ENCODE data around the gene PHEX.
A peak's percentile ranks its signal among the peaks of the same experiment; 100 is the strongest.

Gene PHEX

GRCh38 chrX:22032084-22032483 is at the start of gene PHEX:
PHEX (plus strand) TSS chrX:22032325; CDS start chrX:22033006, 681 bp downstream.
- Mint-ChIP-seq H3K27me3 (no peaks in the 10 kb centered on the region), H3K4me3 (peak within 1 kb of the TSS in 1 of 2 donors; percentile 31), H3K4me1 (peaks cover 18% of the 10 kb centered on the region), H3K9me3 (no peaks in the 10 kb centered on the region), H3K27ac (peak within 1 kb of the TSS in 1 of 2 donors; percentile 19)
- DNase-seq (no peak), ATAC-seq (no peak)

GRCh38 chrX:21985332-21985777 is 46.8 kb upstream of the PHEX start:
- ATAC-seq = peak; percentile 80
- Mint-ChIP-seq H3K27ac (no peak overlapping the region), H3K27me3 (no peaks in the 10 kb centered on the region), H3K9me3 (no peaks in the 10 kb centered on the region), H3K4me3 (no peak overlapping the region), H3K4me1 (peaks cover 28% of the 10 kb centered on the region)
- peak; percentile 47 to 63 for DNase-seq

GRCh38 chrX:21986596-21986995 is 45.5 kb upstream of the PHEX start:
- H3K27ac Mint-ChIP-seq = no peak overlapping the region
- H3K4me1 Mint-ChIP-seq = peaks cover 40% of the 10 kb centered on the region
- no peak overlapping the region for H3K4me3 Mint-ChIP-seq
- no peaks in the 10 kb centered on the region for H3K9me3 Mint-ChIP-seq
- DNase-seq (no peak), ATAC-seq (no peak)
- no peaks in the 10 kb centered on the region for H3K27me3 Mint-ChIP-seq

- Mint-ChIP-seq H3K4me3 (no peak overlapping the region), H3K27me3 (no peaks in the 10 kb centered on the region), H3K27ac (peak overlapping the region; percentile 77 to 99), H3K9me3 (no peaks in the 10 kb centered on the region), H3K4me1 (peaks cover 61% of the 10 kb centered on the region)
- DNase-seq (peak; percentile 42 to 57), ATAC-seq (peak; percentile 86)
Observed at GRCh38 chrX:21989384-21989783, 42.7 kb upstream of the PHEX start.

GRCh38 chrX:21990832-21991231 is 41.3 kb upstream of the PHEX start:
- H3K9me3 Mint-ChIP-seq = no peaks in the 10 kb centered on the region
- DNase-seq = no peak
- no peaks in the 10 kb centered on the region for H3K27me3 Mint-ChIP-seq
- H3K27ac Mint-ChIP-seq = no peak overlapping the region
- H3K4me1 Mint-ChIP-seq = peaks cover 74% of the 10 kb centered on the region
- no peak overlapping the region for H3K4me3 Mint-ChIP-seq
- no peak for ATAC-seq

- ATAC-seq (no peak), DNase-seq (no peak)
- H3K9me3 Mint-ChIP-seq = no peaks in the 10 kb centered on the region
- H3K4me3 Mint-ChIP-seq = no peak overlapping the region
- H3K27ac Mint-ChIP-seq = peak overlapping the region in 1 of 2 donors; percentile 71
- H3K27me3 Mint-ChIP-seq = no peaks in the 10 kb centered on the region
- H3K4me1 Mint-ChIP-seq = peaks cover 80% of the 10 kb centered on the region
Observed at GRCh38 chrX:21991504-21991903, 40.6 kb upstream of the PHEX start.

- no peak for ATAC-seq
- Mint-ChIP-seq H3K9me3 (no peaks in the 10 kb centered on the region), H3K27me3 (no peaks in the 10 kb centered on the region), H3K4me3 (no peak overlapping the region), H3K27ac (peak overlapping the region in 1 of 2 donors; percentile 63), H3K4me1 (peaks cover 91% of the 10 kb centered on the region)
- no peak for DNase-seq
Observed at GRCh38 chrX:21993265-21993664, 38.9 kb upstream of the PHEX start.

GRCh38 chrX:21996872-21997455 is 35.2 kb upstream of the PHEX start:
- H3K9me3 Mint-ChIP-seq = no peaks in the 10 kb centered on the region
- peak overlapping the region; percentile 72 to 88 for H3K27ac Mint-ChIP-seq
- ATAC-seq (peak; percentile 64), DNase-seq (no peak)
- H3K27me3 Mint-ChIP-seq = no peaks in the 10 kb centered on the region
- H3K4me3 Mint-ChIP-seq = no peak overlapping the region
- peaks cover 55% of the 10 kb centered on the region for H3K4me1 Mint-ChIP-seq

- ATAC-seq (no peak), DNase-seq (no peak)
- H3K27ac Mint-ChIP-seq = no peak overlapping the region
- H3K4me1 Mint-ChIP-seq = peaks cover 58% of the 10 kb centered on the region
- no peak overlapping the region for H3K4me3 Mint-ChIP-seq
- H3K27me3 Mint-ChIP-seq = no peaks in the 10 kb centered on the region
- H3K9me3 Mint-ChIP-seq = peaks cover 0 to 4% of the 10 kb centered on the region in 2 donors
Observed at GRCh38 chrX:21998037-21998436, 34.1 kb upstream of the PHEX start.

- H3K9me3 Mint-ChIP-seq = peaks cover 0 to 10% of the 10 kb centered on the region in 2 donors
- peaks cover 52% of the 10 kb centered on the region for H3K4me1 Mint-ChIP-seq
- no peak overlapping the region for H3K4me3 Mint-ChIP-seq
- H3K27me3 Mint-ChIP-seq = no peaks in the 10 kb centered on the region
- no peak for DNase-seq
- ATAC-seq = no peak
- no peak overlapping the region for H3K27ac Mint-ChIP-seq
Observed at GRCh38 chrX:22004866-22005265, 27.3 kb upstream of the PHEX start.

GRCh38 chrX:22012051-22012450 is 20.1 kb upstream of the PHEX start:
- ATAC-seq = no peak
- Mint-ChIP-seq H3K4me1 (peaks cover 27% of the 10 kb centered on the region), H3K27me3 (no peaks in the 10 kb centered on the region), H3K4me3 (no peak overlapping the region), H3K9me3 (no peaks in the 10 kb centered on the region), H3K27ac (no peak overlapping the region)
- DNase-seq = no peak

- H3K4me1 Mint-ChIP-seq = peaks cover 19% of the 10 kb centered on the region
- no peaks in the 10 kb centered on the region for H3K27me3 Mint-ChIP-seq
- no peaks in the 10 kb centered on the region for H3K9me3 Mint-ChIP-seq
- no peak for ATAC-seq
- DNase-seq = no peak
- H3K27ac Mint-ChIP-seq = no peak overlapping the region
- H3K4me3 Mint-ChIP-seq = no peak overlapping the region
Observed at GRCh38 chrX:22012931-22013330, 19.2 kb upstream of the PHEX start.

GRCh38 chrX:22015139-22015750 is 16.9 kb upstream of the PHEX start:
- DNase-seq (no peak), ATAC-seq (no peak)
- H3K27ac Mint-ChIP-seq = no peak overlapping the region
- H3K4me3 Mint-ChIP-seq = no peak overlapping the region
- no peaks in the 10 kb centered on the region for H3K27me3 Mint-ChIP-seq
- no peaks in the 10 kb centered on the region for H3K9me3 Mint-ChIP-seq
- H3K4me1 Mint-ChIP-seq = peaks cover 13% of the 10 kb centered on the region

- H3K27me3 Mint-ChIP-seq = no peaks in the 10 kb centered on the region
- no peak for DNase-seq
- peaks cover 10% of the 10 kb centered on the region for H3K4me1 Mint-ChIP-seq
- no peak for ATAC-seq
- H3K4me3 Mint-ChIP-seq = no peak overlapping the region
- H3K9me3 Mint-ChIP-seq = no peaks in the 10 kb centered on the region
- H3K27ac Mint-ChIP-seq = no peak overlapping the region
Observed at GRCh38 chrX:22021751-22022324, 10.3 kb upstream of the PHEX start.

GRCh38 chrX:22024577-22024976 is 7.5 kb upstream of the PHEX start:
- no peaks in the 10 kb centered on the region for H3K9me3 Mint-ChIP-seq

GRCh38 chrX:22025751-22026150 is 6.4 kb upstream of the PHEX start:
- Mint-ChIP-seq H3K27me3 (no peaks in the 10 kb centered on the region), H3K4me3 (no peak overlapping the region), H3K4me1 (peaks cover 23% of the 10 kb centered on the region), H3K9me3 (no peaks in the 10 kb centered on the region), H3K27ac (no peak overlapping the region)
- ATAC-seq (no peak), DNase-seq (no peak)

More at GRCh38 chrX:22024577-22024976, 7.5 kb upstream of the PHEX start:
- H3K27ac Mint-ChIP-seq = no peak overlapping the region
- H3K4me3 Mint-ChIP-seq = no peak overlapping the region
- ATAC-seq = no peak
- H3K4me1 Mint-ChIP-seq = peaks cover 23% of the 10 kb centered on the region
- H3K27me3 Mint-ChIP-seq = no peaks in the 10 kb centered on the region
- DNase-seq = no peak
